HAP-1 (cell line): Measurements from ENCODE around the gene SEC14L6.

Experiments
- DNase-seq, 2 experiments: peaks; one replicate each; pipeline ENCODE4 v3.0.0-alpha.2; 2016 to 2020; ENCODE audit warnings: low spot score in 2 of 2
- H3K27me3 ChIP-seq: fragments of 250-450 bp; sonication (Bioruptor Pico); 2 replicates; pipeline ENCODE4 v1.5.1; 2020; ENCODE audit warnings: low read depth, mild to moderate bottlenecking, moderate library complexity
- H3K36me3 ChIP-seq: fragments of 250-450 bp; sonication (Bioruptor Pico); replicated peaks from 2 replicates; pipeline ENCODE4 v1.5.1; 2020; ENCODE audit warnings: mild to moderate bottlenecking
- H3K4me1 ChIP-seq: fragments of 250-450 bp; sonication (Bioruptor Pico); 2 replicates; pipeline ENCODE4 v1.5.1; 2020; ENCODE audit warnings: mild to moderate bottlenecking
- H3K4me3 ChIP-seq: fragments of 250-450 bp; sonication (Bioruptor Pico); 2 replicates; pipeline ENCODE4 v1.5.1; 2020; ENCODE audit warnings: mild to moderate bottlenecking, moderate library complexity
- H3K9me3 ChIP-seq: fragments of 250-450 bp; sonication (Bioruptor Pico); 2 replicates; pipeline ENCODE4 v1.5.1; 2020; ENCODE audit warnings: mild to moderate bottlenecking, moderate library complexity
- in situ Hi-C: fragments of 300-500 bp; cut with MboI; formaldehyde crosslinking; loops from 3 replicates; pipeline ENCODE4 v1.14.3; 2020; ENCODE audit warnings: low sequenced_read_pairs, inconsistent platforms, mixed read lengths

The SEC14L6 gene

DNA sequence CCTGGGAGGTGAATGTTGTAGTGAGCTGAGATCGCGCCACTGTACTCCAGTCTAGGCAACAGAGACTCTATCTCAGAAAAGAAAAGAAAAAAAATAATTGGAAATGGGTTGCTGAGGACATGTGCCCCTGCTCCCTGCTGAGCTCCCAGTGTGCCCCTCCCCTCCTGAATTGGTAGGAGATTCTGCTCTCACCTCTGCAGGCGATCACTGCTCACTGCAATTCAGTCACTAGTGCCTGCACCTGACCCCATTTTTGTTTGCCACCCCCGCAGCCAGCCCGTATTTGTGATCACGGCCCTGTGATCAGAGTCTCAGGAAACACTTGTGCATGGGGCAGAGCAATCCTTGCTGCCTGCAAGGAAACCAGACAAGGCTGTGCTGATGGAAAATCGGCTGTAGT lies 58.4 kb downstream of the SEC14L6 start:
- Histone ChIP-seq H3K4me3 (no peak overlapping the region), H3K36me3 (no peaks in the 10 kb centered on the region), H3K9me3 (no peaks in the 10 kb centered on the region), H3K4me1 (no peaks in the 10 kb centered on the region), H3K27me3 (peaks cover 8% of the 10 kb centered on the region; the same call in 1 of the 2 replicates)
- DNase-seq: no peak
- in situ Hi-C loops: no loop called here

DNA sequence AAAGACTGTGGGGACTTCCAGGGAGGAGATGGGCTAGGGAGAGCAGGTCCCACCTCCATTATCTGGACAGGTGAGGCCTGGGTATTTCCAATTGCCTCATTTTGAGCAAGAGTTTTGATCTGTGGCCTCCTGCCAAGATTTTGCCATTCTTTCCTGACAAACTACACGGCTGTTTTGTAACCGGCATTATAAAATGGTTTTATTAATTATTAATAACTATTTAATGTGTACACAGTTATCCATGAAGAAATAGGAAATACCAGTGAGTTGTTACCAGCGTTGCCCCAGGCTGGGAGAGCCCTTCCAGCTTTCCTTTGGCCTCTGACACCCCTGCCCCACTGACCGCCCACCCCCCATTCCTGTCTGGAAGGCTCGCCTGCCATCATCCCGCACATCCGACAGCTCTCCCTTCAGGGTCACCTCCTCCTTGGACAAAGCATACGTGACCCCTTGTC lies 59.9 kb downstream of the SEC14L6 start:
- H3K4me3 ChIP-seq: no peak overlapping the region
- peaks cover 2% of the 10 kb centered on the region; the same call in 1 of the 2 replicates for H3K27me3 ChIP-seq
- H3K36me3 ChIP-seq: no peaks in the 10 kb centered on the region
- no peak for DNase-seq
- no peaks in the 10 kb centered on the region for H3K9me3 ChIP-seq
- no peaks in the 10 kb centered on the region for H3K4me1 ChIP-seq
- in situ Hi-C loops: no loop called here

- no peaks in the 10 kb centered on the region for H3K36me3 ChIP-seq
- no peaks in the 10 kb centered on the region; the same call in 1 of the 2 replicates for H3K27me3 ChIP-seq
- no peaks in the 10 kb centered on the region for H3K4me1 ChIP-seq
- no peaks in the 10 kb centered on the region for H3K9me3 ChIP-seq
- in situ Hi-C loops: no loop called here
- no peak for DNase-seq
- no peak overlapping the region for H3K4me3 ChIP-seq
Measured at GRCh38 chr22:30486118-30486517, 60.4 kb downstream of the SEC14L6 start.

DNA sequence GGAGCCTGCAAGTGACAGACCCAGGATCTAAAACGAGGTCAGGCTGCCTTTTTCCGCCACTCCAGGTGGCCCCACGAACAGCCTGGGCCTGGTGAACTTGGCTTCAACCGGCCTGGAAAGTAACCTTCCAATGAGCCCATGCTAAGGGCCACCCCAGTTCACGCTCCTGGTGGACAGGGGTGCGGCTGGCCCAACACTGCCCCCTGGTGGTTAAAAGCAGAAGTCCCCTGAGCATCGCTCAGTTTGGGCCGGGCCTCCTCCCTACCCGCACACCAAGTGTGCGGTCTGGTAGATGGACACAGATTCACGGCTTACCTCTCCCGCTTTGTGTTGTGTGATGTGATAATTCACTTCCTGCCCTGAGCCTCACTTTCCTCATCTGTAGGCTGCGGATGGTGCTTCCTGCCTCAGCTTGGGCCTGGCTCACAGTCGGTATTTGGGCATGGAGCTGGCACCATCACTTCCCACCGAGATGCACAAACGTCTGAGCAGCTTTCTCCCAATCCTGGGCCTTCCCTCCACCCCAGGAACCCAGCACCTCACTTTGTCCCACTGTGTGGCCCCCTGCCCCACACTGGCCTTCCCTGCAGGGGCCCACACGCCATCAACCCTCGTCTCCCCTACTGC lies 61.1 kb downstream of the SEC14L6 start:
- in situ Hi-C loops: no loop called here
- Histone ChIP-seq H3K9me3 (no peaks in the 10 kb centered on the region), H3K4me1 (no peaks in the 10 kb centered on the region), H3K27me3 (no peaks in the 10 kb centered on the region), H3K36me3 (no peaks in the 10 kb centered on the region), H3K4me3 (no peak overlapping the region)
- DNase-seq: peak; percentile 43 to 81

DNA sequence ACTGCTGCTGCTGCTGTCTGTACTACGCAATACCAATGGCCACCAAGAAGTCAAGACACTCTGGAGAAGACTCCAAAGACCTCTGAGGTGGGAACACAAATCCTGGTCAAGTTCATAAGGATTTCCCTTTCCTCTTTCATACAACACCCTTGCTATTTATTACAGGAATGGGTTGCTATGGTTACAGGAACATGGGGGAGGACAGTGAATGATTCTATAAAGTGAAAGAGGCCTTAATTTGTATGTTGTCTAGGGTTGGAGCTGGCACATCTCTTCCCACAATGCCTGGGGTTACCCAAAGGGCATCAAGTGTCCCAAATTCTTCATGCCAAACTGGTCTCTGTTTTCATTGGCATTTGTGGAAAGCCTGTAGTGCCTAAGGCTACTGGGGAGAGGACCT lies 63.4 kb downstream of the SEC14L6 start:
- no peaks in the 10 kb centered on the region for H3K9me3 ChIP-seq
- no peaks in the 10 kb centered on the region for H3K36me3 ChIP-seq
- in situ Hi-C loops: no loop called here
- H3K27me3 ChIP-seq: peaks cover 7% of the 10 kb centered on the region
- no peaks in the 10 kb centered on the region for H3K4me1 ChIP-seq
- H3K4me3 ChIP-seq: no peak overlapping the region
- DNase-seq: no peak

DNA sequence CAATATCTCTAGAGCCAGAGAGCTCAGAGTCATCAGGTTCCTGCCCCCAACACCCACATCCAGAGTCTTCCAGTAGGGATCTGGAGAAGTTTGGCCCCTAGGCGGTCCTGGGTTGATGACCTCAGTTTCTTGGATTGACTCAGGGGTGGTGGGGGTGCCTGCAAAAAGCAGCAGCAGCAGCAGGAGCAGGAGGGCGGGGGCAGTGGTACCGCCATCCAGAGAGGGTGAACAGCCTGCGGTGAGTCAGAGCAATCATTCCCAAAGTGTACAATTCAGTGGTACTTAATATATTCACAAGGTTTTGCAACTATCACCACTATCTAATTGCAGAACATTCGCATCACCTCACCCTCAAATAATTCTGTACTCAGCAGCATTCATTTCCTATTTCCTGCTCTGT lies 64.8 kb downstream of the SEC14L6 start:
- no peaks in the 10 kb centered on the region for H3K36me3 ChIP-seq
- no peaks in the 10 kb centered on the region for H3K4me1 ChIP-seq
- no peaks in the 10 kb centered on the region for H3K9me3 ChIP-seq
- no peak for DNase-seq
- peaks cover 16% of the 10 kb centered on the region for H3K27me3 ChIP-seq
- in situ Hi-C loops: no loop called here
- no peak overlapping the region for H3K4me3 ChIP-seq

GRCh38 chr22:30479981-30480380 lies 66.6 kb downstream of the SEC14L6 start:
- Histone ChIP-seq H3K4me1 (no peaks in the 10 kb centered on the region), H3K27me3 (peaks cover 16% of the 10 kb centered on the region), H3K36me3 (no peaks in the 10 kb centered on the region), H3K4me3 (no peak overlapping the region), H3K9me3 (no peaks in the 10 kb centered on the region)
- in situ Hi-C loops: no loop called here
- DNase-seq: no peak

- in situ Hi-C loops: no loop called here
- H3K9me3 ChIP-seq: no peaks in the 10 kb centered on the region
- peaks cover 40% of the 10 kb centered on the region for H3K27me3 ChIP-seq
- DNase-seq: no peak
- no peaks in the 10 kb centered on the region for H3K36me3 ChIP-seq
- no peaks in the 10 kb centered on the region for H3K4me1 ChIP-seq
- H3K4me3 ChIP-seq: no peak overlapping the region
Measured at GRCh38 chr22:30474683-30475424, 71.7 kb downstream of the SEC14L6 start.

DNA sequence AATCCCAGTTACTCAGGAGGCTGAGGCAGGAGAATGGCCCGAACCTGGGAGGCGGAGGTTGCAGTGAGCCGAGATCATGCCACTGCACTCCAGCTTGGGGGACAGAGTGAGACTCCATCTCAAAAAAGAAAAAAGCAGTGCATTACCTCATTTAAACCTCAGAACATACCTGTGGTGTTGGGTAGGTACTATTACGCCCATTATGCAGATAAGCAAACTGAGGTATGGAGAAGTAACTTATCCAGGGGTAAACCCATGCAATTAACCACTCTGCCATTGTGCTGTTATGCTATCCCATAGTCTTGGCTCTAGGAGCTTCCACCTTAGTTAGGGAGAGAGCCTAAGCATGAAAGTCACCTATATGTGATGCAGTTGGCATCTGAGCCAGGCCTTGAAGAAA lies 72.4 kb downstream of the SEC14L6 start:
- Histone ChIP-seq H3K9me3 (no peaks in the 10 kb centered on the region), H3K4me1 (no peaks in the 10 kb centered on the region), H3K27me3 (peaks cover 40% of the 10 kb centered on the region), H3K36me3 (no peaks in the 10 kb centered on the region), H3K4me3 (no peak overlapping the region)
- in situ Hi-C loops: no loop called here
- DNase-seq: no peak

DNA sequence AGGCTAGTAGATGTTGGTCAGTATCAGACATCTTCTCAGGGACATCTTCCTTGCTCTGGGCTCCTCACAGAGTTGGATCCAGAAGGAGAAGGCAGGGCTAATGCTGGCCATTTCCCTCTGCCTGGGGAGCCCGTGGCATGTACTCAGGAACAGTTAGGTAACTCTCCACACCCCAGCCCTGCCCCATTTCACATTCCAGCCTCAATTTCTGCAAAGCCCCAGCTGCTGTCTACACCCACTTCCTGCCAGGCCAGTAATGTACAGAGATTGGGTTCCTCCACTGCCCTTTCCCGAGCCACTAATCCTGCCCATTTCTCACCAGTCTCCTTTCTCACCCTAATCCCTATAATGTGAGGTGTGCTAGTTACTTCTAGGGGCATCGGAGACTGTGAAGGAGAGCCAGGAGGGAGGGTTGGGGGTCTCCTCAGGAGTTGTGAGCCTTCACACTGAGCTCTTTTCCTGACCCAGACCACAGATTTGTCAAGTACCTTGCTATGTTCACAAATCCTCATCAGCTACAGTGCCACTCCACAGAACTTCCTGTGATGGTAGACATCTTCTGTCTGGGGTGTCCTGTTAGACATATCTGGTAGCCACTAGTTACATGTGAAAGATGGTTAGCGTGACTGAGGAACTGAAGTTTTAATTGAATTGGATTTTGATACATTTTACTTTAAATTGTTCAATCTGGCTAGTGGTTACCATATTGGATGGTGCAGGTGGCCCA lies 73.4 kb downstream of the SEC14L6 start:
- no peaks in the 10 kb centered on the region for H3K9me3 ChIP-seq
- no peak for DNase-seq
- peaks cover 33% of the 10 kb centered on the region for H3K27me3 ChIP-seq
- H3K4me1 ChIP-seq: no peaks in the 10 kb centered on the region
- no peak overlapping the region for H3K4me3 ChIP-seq
- in situ Hi-C loops: no loop called here
- no peaks in the 10 kb centered on the region for H3K36me3 ChIP-seq
